Activated CD8-positive, alpha-beta memory T cell treated with anti-CD3 and anti-CD28 coated beads for 36 hours (primary cell): ENCODE results near the gene CLCN1. TPM values are rescaled to one million over a fixed set of nuclear protein-coding genes. Genes with fewer than 3 reads are reported as not detected.

Source experiments
- CTCF ChIA-PET: fragments of 350-600 bp; sonication (Branson Sonifier 250); formaldehyde crosslinking; loops from one replicate; lab custom pipeline; 2021; ENCODE audit warnings: antibody characterized with exemption; lab: Charles Lee
- POLR2A ChIA-PET: fragments of 350-600 bp; sonication (Branson Sonifier 250); formaldehyde crosslinking; loops from one replicate; lab custom pipeline; 2021; ENCODE audit warnings: antibody characterized with exemption; lab: Charles Lee
- total RNA-seq, 2 experiments: library from RNA; stranded (reverse); gene quantifications; one replicate each; pipeline ENCODE4 v1.2.3, GENCODE V29; 2021

Gene CLCN1
- total RNA-seq, 2 experiments from 2014 or later = not detected

DNA sequence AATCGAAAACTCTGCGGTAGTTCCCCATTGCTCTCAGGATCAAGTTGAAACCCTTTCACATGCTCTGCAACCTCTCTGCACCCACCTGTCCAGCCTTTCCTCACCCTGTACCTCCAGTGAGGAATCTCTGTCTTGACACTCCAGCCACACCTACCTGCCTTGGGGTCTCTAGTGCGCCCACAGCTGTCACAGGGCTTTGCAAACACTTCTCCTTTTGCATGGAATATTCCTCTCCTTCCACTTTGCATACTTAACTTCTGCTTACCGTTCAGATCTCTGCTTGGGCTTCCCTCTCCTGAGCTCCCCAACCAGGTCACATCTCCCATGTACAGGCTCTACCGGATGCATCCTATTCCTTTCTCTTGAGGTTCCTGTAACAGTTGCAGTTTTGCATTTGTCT is 58.6 kb downstream of the CLCN1 start:
- POLR2A ChIA-PET = interaction anchor here (1.3 kb wide), 1 partner anchor 87 kb away, joined by 4 read pairs; the partner anchor contains the start of gene CASP2
- CTCF ChIA-PET = interaction anchor here (0.5 to 1.8 kb wide), 5 partner anchors 10 to 134 kb away, joined by 3 to 7 read pairs (median 4); no protein-coding TSS in a partner anchor

GRCh38 chr7:143375298-143376034 is 59.6 kb downstream of the CLCN1 start:
- ChIA-PET CTCF (interaction anchor here (0.8 to 1.9 kb wide), 8 partner anchors 11 to 135 kb away, joined by 3 to 7 read pairs (median 4); partner anchors contain the start of gene FAM131B), POLR2A (interaction anchor here (1.3 kb wide), 1 partner anchor 88 kb away, joined by 4 read pairs; the partner anchor contains the start of gene CASP2)

DNA sequence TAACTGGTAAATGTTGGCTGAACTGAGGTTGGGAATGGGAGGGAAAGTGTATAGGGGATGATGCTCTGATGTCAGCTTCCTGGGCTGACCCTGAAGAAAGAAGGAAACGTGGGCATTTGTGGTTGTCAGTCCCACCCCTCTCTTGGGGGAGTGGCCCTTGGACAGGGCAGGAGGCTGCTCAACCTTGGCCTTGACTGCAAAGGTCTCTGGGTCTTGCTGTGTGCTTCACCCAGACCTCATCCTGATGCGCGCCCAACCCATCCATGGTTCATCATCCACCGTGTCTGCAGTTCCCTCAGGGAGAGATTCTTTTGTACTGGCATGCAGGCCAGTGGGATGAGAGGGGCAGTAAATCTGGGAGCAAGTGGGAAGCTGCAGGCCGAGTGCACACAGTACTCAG is 60.5 kb downstream of the CLCN1 start:
- ChIA-PET POLR2A (no interaction called here), CTCF (interaction anchor here (1.9 kb wide), 1 partner anchor 12 kb away, joined by 4 read pairs; no protein-coding TSS in a partner anchor)

GRCh38 chr7:143379611-143380259 is 63.8 kb downstream of the CLCN1 start:
- ChIA-PET POLR2A (interaction anchor here (0.7 to 1.2 kb wide), 5 partner anchors 11 to 850 kb away, joined by 3 to 7 read pairs (median 3); partner anchors contain the start of gene EPHA1), CTCF (interaction anchor here (0.7 to 1.9 kb wide), 23 partner anchors 9 to 593 kb away, joined by 3 to 17 read pairs (median 4); partner anchors contain the start of genes CASP2 and EPHA1)

DNA sequence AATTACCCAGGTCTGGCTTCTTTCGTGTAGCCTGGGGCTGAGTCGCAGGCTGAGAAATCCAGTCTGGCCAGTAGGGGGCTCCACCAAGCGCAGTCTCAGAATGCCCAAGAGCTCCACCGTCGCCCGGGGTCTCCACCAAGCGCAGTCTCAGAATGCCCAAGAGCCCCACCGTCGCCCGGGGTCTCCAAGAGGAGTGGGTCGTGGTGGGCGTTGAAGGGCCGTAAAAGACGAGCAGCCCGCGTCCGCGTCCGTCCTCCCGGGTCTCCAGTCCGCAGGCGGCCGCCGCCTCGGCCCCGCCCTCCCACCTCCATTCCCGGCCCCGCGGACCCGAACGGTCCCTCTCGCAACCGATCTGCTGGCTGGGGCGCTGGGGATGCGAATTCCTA is 64.3 kb downstream of the CLCN1 start:
- ChIA-PET CTCF (interaction anchor here (0.6 to 1.9 kb wide), 24 partner anchors 9 to 571 kb away, joined by 3 to 17 read pairs (median 4); partner anchors contain the start of genes CASP2 and EPHA1), POLR2A (interaction anchor here (0.7 to 1.2 kb wide), 5 partner anchors 11 to 851 kb away, joined by 3 to 7 read pairs (median 3); partner anchors contain the start of gene EPHA1)

- CTCF ChIA-PET = interaction anchor here (0.6 to 1.9 kb wide), 22 partner anchors 9 to 572 kb away, joined by 3 to 17 read pairs (median 4); partner anchors contain the start of genes CASP2 and EPHA1
- POLR2A ChIA-PET = interaction anchor here (0.7 to 1.2 kb wide), 4 partner anchors 26 to 851 kb away, joined by 3 to 7 read pairs (median 4); partner anchors contain the start of gene EPHA1
These were observed 64.9 kb downstream of the CLCN1 start, which contains the start of gene ZYX for GRCh38 chr7:143380646-143381426. TSS of gene ZYX (plus strand) at chr7:143381345. CDS start at chr7:143381572, 227 bp downstream.

DNA sequence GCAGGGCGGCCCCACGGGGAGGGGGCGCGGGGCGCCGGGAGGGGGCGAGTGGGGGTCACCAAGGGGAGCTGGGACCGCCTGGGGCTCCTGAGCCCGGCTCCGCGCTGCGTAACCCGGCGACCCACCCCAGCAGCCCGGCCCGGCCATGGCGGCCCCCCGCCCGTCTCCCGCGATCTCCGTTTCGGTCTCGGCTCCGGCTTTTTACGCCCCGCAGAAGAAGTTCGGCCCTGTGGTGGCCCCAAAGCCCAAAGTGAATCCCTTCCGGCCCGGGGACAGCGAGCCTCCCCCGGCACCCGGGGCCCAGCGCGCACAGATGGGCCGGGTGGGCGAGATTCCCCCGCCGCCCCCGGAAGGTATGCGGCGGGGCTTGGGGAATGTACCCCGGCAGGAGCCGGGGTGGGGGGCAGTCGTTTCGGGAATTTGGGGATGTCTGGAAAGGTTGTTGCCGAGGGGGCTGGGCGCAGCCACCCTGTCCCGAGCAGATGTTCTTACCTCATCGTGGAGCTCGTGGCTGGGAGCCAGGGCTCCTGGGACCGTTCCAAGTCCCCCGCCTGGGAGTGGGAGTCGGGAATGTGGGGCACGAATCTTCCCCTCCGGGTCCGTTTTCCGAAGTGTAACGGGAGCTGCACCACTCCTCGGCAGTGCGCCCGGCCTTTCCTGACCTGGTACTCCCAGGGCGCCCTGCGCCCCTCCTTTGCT is 65.7 kb downstream of the CLCN1 start:
- CTCF ChIA-PET = interaction anchor here (1.1 to 1.7 kb wide), 2 partner anchors 14 to 141 kb away, joined by 4 to 6 read pairs; no protein-coding TSS in a partner anchor
- POLR2A ChIA-PET = interaction anchor here (0.8 kb wide), 1 partner anchor 26 kb away, joined by 5 read pairs; no protein-coding TSS in a partner anchor

DNA sequence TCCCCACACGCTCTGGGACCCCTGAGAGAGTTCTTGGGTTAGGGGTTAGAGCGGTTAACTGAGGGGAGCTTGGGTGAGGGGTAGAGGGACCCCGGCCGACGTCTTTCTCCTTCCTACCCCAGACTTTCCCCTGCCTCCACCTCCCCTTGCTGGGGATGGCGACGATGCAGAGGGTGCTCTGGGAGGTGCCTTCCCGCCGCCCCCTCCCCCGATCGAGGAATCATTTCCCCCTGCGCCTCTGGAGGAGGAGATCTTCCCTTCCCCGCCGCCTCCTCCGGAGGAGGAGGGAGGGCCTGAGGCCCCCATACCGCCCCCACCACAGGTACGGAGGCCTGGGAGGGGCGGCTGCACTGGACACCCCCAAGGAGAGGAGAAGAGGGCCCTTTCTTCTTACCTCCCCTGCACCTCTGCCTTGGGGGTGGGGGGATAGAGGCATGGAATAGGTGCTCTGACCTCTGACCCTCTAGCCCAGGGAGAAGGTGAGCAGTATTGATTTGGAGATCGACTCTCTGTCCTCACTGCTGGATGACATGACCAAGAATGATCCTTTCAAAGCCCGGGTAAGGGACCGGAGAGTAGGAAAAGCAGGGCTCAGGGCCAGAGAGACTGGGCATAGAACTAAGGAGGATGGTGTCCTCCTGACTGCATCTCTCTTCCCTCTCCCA is 66.3 kb downstream of the CLCN1 start:
- CTCF ChIA-PET = interaction anchor here (1.1 kb wide), 1 partner anchor 142 kb away, joined by 6 read pairs; no protein-coding TSS in a partner anchor
- POLR2A ChIA-PET = interaction anchor here (0.8 kb wide), 1 partner anchor 25 kb away, joined by 5 read pairs; no protein-coding TSS in a partner anchor

- CTCF ChIA-PET = interaction anchor here (0.6 to 1.1 kb wide), 2 partner anchors 74 to 143 kb away, joined by 3 to 6 read pairs; no protein-coding TSS in a partner anchor
- POLR2A ChIA-PET = no interaction called here
These were observed 67.1 kb downstream of the CLCN1 start for GRCh38 chr7:143382791-143383641.

DNA sequence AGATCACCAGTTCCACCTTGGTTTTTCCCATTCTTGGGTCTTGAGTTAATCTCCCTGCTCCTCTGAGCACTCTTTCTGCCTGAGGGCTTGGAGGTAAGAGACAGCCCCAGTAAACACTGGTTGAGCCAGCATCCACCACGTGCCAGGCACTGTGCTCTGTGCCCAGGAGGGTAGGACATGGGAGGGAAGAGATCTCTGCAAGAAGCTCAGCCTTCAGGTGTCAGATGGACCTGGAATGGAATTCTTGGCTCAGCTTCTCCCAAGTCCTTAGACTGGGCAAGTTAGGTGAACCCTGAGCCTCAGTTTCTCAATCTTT is 67.7 kb downstream of the CLCN1 start:
- CTCF ChIA-PET = interaction anchor here (0.6 kb wide), 1 partner anchor 75 kb away, joined by 3 read pairs; no protein-coding TSS in a partner anchor
- POLR2A ChIA-PET = no interaction called here

- ChIA-PET CTCF (interaction anchor here (1.0 kb wide), 2 partner anchors 9 to 143 kb away, joined by 3 to 5 read pairs; no protein-coding TSS in a partner anchor), POLR2A (no interaction called here)
These were observed 68.2 kb downstream of the CLCN1 start for GRCh38 chr7:143384148-143384547.

DNA sequence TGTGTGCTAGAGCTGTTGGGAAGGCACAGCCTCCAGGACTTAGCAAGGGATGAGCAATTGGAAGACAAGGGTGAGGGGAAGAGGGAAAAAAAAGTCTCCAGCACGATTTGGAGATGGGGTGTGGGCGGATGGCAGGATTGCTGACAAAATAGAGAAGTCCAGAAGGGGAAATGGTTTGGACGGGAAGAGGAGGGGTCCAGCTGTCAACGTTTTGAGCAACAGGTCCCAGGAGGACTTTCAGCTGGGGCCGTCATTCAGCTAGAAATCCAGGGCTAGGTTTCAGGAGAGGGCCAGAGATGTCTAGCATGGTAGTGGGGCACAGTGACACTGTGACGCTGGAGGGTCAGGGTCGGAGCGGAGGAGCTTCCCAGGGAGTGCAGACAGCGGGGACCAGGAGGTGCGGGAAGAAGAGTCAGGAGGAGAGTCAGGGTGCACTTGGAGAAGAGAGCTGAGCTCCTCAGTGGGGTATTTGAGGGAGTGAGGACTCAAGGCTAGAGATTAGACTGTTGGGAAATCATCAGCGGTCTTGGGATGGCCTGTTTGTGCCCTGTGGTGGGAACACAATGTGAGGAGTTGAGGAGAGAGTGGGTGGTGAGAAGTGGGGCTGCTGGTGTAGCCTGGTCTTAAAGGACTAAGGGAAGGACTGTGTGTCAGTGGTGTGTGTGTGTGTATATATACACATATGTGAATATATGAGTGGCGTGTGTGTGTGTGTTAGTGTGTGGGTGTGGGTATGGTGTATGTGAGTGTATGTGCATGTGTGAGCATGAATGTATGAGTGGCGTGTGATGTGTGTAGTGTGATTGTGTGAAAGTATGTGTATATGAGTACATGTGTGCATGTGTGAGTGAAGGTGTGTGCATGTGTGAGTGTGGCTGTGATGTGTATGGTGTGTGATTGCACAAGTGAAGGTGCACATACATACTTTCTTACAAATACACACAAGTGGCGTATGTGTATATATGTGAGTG is 69.0 kb downstream of the CLCN1 start:
- ChIA-PET POLR2A (no interaction called here), CTCF (interaction anchor here (0.7 to 1.0 kb wide), 3 partner anchors 8 to 144 kb away, joined by 3 to 5 read pairs (median 3); no protein-coding TSS in a partner anchor)

- ChIA-PET CTCF (interaction anchor here (0.7 kb wide), 1 partner anchor 54 kb away, joined by 3 read pairs; no protein-coding TSS in a partner anchor), POLR2A (no interaction called here)
These were observed 70.2 kb downstream of the CLCN1 start for GRCh38 chr7:143385891-143386781.
